ENCODE data around the gene OBP2A. TPM values are rescaled to one million over a fixed set of nuclear protein-coding genes. Genes with fewer than 3 reads are reported as not detected.

OBP2A gene
- total RNA-seq, 1 donor from 2014 or later, result not detected

- H3K9me3 Mint-ChIP-seq, result no peaks in the 10 kb centered on the region
- TF ChIP-seq CTCF (conservative IDR thresholded peaks at IDR 0.05), result no peak
- peak overlapping the region; percentile 57 for H3K27ac Mint-ChIP-seq (ENCODE audit: unreplicated experiment)
- H3K27me3 Mint-ChIP-seq (ENCODE audit: low read depth), result no peaks in the 10 kb centered on the region
- DNase-seq (ENCODE audit: low read depth, low spot score), result no peak
- peaks cover 4% of the 10 kb centered on the region for H3K36me3 Mint-ChIP-seq (ENCODE audit: low read depth)
- peaks cover 18% of the 10 kb centered on the region for H3K4me1 Mint-ChIP-seq
- H3K4me3 Mint-ChIP-seq, result peak overlapping the region; percentile 90
Measured at GRCh38 chr9:135501261-135502167, 44.4 kb upstream of the OBP2A start.

- no peaks in the 10 kb centered on the region for H3K9me3 Mint-ChIP-seq
- no peaks in the 10 kb centered on the region for H3K27me3 Mint-ChIP-seq (ENCODE audit: low read depth)
- peak overlapping the region; percentile 57 for H3K27ac Mint-ChIP-seq (ENCODE audit: unreplicated experiment)
- DNase-seq (ENCODE audit: low read depth, low spot score), result no peak
- H3K36me3 Mint-ChIP-seq (ENCODE audit: low read depth), result peaks cover 4% of the 10 kb centered on the region
- H3K4me3 Mint-ChIP-seq, result peak overlapping the region; percentile 86
- TF ChIP-seq CTCF (conservative IDR thresholded peaks at IDR 0.05), result no peak
- H3K4me1 Mint-ChIP-seq, result peaks cover 18% of the 10 kb centered on the region
Measured at GRCh38 chr9:135502168-135502872, 43.6 kb upstream of the OBP2A start.

- TF ChIP-seq CTCF (conservative IDR thresholded peaks at IDR 0.05), result no peak
- DNase-seq (ENCODE audit: low read depth, low spot score), result no peak
- H3K4me3 Mint-ChIP-seq, result peak overlapping the region; percentile 57
- H3K27me3 Mint-ChIP-seq (ENCODE audit: low read depth), result no peaks in the 10 kb centered on the region
- peaks cover 4% of the 10 kb centered on the region for H3K36me3 Mint-ChIP-seq (ENCODE audit: low read depth)
- H3K27ac Mint-ChIP-seq (ENCODE audit: unreplicated experiment), result no peak overlapping the region
- H3K9me3 Mint-ChIP-seq, result no peaks in the 10 kb centered on the region
- H3K4me1 Mint-ChIP-seq, result peaks cover 18% of the 10 kb centered on the region
Measured at GRCh38 chr9:135502873-135503321, 43.0 kb upstream of the OBP2A start.

- DNase-seq (ENCODE audit: low read depth, low spot score), result no peak
- no peaks in the 10 kb centered on the region for H3K9me3 Mint-ChIP-seq
- peaks cover 4% of the 10 kb centered on the region for H3K36me3 Mint-ChIP-seq (ENCODE audit: low read depth)
- peaks cover 18% of the 10 kb centered on the region for H3K4me1 Mint-ChIP-seq
- no peak overlapping the region for H3K27ac Mint-ChIP-seq (ENCODE audit: unreplicated experiment)
- no peak for TF ChIP-seq CTCF (conservative IDR thresholded peaks at IDR 0.05)
- peak overlapping the region; percentile 57 for H3K4me3 Mint-ChIP-seq
- no peaks in the 10 kb centered on the region for H3K27me3 Mint-ChIP-seq (ENCODE audit: low read depth)
Measured at GRCh38 chr9:135503371-135504261, 42.3 kb upstream of the OBP2A start.
